GM21825 (cell line): ENCODE data around the gene DNASE2B.

Experiments used
- ATAC-seq: cut with Tn5 transposase; IDR thresholded peaks from one replicate; pipeline ENCODE4 v1.9.1; 2021; ENCODE audit warnings: mild to moderate bottlenecking, moderate library complexity; ENCODE audit not compliant: unreplicated experiment

DNASE2B gene

GRCh38 chr1:84410328-84411095 is 12.2 kb downstream of the DNASE2B start:
- no peak for ATAC-seq

GRCh38 chr1:84412316-84412942 is 14.1 kb downstream of the DNASE2B start:
- ATAC-seq = no peak

DNA sequence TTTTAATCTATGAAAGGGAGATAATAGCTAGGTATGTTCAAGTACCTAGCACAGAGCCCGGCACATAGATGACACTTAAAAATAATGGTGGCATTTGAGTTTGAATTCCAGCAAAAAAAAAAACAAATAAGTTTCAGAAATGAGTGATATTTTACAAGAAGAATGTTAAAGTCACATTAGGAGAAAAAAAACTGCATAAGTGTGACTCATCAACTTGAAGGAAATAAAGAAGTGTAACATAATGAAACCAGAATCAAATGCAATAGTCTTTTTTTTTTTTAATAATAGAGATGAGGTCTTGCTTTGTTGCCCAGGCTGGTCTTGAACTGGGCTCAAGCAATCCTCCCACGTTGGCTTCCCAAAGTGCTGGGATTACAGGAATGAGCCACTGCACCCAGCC is 17.1 kb downstream of the DNASE2B start:
- no peak for ATAC-seq

- no peak for ATAC-seq
Measured at GRCh38 chr1:84422909-84423308, 24.6 kb downstream of the DNASE2B start.

DNA sequence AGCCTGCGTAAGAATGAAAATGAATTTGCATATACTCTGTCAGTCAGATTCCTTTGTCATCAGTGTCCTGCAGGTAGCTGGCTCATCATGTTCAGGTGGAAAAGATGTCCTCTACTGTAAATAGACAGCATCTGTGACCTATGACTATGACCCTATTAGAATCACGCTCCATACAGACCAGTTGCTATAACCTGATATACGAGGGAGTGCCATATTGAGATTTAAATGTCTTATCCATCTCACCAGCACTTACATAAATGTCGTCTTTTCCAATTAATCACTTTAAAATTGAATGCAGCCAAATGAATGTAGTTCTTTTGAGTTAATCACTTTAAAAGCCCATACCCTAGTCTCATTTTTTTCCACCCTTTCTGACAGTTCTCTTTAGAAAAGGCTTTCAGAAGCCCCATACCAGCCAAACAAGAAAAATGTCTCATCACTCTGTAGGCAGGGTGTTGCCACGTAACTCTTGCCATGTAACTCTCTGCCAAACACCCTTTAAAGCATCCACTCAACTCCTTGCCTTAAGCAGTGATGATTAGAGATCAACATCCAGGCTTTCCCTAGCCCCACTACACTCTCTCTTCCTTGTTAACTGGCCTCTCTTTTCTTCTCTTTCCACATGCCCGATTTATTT is 26.3 kb downstream of the DNASE2B start:
- no peak for ATAC-seq

GRCh38 chr1:84425150-84425896 is 27.0 kb downstream of the DNASE2B start:
- no peak for ATAC-seq

DNA sequence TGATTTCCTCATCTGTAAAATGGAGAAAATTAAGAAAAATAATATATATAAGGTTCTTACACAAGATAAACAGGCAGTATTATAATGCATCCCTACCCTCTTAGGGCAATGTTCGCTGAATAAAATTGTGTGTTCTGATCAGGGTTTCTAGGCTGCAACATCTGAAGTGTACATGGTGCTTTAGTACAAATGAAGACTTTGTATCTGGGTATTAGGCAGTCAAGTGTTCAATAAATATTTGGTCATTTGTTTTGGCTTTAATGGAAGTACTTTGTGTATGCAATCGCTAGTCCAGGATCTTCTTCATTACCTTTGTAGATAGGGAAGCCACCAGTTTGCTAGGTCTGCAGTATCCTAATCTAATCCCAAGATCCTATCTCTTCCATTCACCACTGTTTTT is 28.1 kb downstream of the DNASE2B start:
- ATAC-seq = no peak

DNA sequence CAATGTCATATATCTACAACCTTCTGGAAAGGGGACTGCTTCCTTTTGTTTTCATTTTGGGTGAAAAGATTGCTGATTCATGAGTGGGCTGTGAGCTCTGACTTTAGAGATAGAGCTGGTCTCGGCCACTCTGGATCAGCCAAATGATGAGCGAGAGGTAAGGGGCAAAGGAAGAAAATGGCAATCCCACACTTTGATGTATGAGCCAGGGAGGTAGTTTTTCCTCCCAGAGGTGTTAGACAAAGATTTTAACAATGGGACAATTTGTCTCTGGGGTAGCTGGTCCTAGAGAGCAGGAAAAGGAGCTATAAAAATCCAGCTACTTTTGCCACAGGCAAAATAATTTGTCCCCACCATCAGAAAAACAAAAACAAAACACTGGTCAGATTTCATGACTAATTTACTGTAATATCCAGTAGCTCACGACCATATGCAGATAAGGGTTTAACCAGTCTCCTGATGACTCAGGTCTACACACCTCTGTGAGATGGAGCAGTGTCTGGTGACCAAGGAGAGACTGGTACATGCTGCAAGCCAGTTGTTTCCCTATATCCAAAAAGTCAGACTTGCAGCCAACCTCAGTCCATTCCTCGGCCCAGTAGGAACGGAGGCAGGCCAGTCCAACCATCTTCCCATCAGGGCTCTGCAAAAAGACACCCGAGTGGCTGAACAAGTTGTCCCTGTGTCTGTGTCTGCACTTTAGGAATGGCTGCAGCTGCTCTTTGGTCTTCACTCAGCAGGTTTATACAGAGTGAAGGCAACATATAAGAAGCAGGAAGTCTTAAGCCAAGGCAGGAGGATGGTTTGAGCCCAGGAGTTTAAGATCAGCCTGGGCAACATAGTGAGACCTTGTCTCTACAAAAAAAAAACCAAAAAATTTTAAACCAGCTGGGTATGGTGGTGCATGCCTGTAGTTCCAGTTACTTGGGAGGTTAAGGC is 29.2 kb downstream of the DNASE2B start:
- no peak for ATAC-seq

DNA sequence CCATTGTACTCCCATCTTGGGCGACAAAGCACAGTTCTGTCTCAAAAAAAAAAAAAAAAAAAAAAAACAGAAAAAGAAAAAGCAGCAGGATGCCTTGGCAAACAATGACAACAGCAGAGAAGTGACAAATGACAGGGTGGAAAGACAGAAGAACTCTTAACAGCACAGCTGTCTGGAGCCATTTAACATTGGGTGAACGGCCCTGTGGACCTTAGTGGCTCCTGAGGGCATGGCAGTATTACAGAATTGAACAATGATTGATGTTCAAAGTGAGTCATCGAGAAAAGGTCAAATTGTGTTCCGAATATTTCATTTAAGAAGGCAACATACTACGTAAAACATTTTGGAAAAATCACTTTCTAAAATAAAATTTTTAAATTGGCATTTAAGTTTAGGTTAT is 30.0 kb downstream of the DNASE2B start:
- ATAC-seq = no peak

DNA sequence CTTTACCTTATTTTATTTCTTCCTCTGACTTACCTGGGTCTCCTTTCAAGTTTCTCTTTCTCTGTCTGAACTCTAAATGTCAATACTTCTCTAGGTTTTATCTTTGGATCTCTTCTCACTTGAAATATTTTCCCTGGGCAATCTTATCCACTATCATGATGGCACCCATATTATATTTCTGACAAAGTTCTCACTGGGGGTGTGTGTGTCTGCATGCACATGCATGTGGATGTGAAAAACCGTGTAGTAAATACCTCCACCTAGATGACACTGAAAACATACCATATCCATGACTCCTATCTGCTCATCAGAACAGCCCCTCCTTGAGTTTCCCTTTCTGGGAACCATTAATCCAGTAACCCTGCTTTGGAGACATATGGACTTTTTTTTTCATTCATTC is 30.9 kb downstream of the DNASE2B start:
- no peak for ATAC-seq

DNA sequence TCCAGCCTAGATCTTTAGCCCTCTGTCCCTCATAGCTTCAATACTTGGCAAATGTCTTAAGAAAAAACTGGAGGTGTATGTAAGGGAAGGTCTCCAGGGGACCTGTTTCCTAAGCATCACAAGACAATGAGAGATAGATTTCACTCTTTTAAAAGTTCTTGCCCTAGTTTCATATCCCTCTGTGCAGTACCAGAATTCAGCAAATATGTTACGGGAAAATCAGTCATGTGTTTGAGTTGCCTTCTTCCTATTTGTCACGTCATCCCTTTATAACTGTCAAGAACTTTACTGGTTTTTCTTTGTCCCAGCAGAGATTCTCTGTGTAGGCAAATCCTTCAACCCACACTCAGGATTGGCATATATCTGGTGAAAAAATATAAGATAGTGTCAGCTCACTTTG is 32.3 kb downstream of the DNASE2B start:
- no peak for ATAC-seq

GRCh38 chr1:84433258-84434080 is 35.2 kb downstream of the DNASE2B start:
- ATAC-seq = peak; percentile 58

- no peak for ATAC-seq
Measured at GRCh38 chr1:84434081-84434769, 35.9 kb downstream of the DNASE2B start.

GRCh38 chr1:84434801-84435549 is 36.7 kb downstream of the DNASE2B start:
- no peak for ATAC-seq

GRCh38 chr1:84436876-84437655 is 38.8 kb downstream of the DNASE2B start:
- ATAC-seq = no peak

DNA sequence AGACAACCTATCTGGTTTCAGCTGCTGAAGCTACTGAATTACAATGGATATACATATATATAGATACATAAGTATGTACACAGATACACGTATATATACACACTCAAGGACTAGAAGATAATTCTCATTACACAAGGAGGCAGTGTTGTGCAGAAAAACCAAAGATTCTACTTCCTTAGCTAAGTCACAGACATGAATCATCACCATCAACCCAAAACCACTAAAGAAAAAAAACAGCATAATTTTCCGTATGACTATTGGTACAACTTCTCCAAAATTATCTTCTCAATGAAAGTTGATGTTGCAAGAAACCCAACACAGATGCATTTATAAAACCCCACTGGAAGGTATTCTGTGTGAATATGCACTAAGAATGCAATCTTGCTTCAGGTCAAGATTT is 44.0 kb downstream of the DNASE2B start:
- peak; percentile 94 for ATAC-seq
